ENCODE results near the gene PPP1R12C.

GRCh38 chr19:55145232-55145631, 27.8 kb upstream of the PPP1R12C start:
- TF ChIP-seq CTCF (IDR thresholded peaks at IDR 0.05): no peak
- TF ChIP-seq EP300 (IDR thresholded peaks at IDR 0.05): no peak
- TF ChIP-seq POLR2AphosphoS5 (IDR thresholded peaks at IDR 0.05): no peak
- no peak for TF ChIP-seq POLR2A (IDR thresholded peaks at IDR 0.05)
